ENCODE results near the gene TMIGD1.

GRCh38 chr17:30377574-30378240, 43.9 kb upstream of the TMIGD1 start:
- TF ChIP-seq ZFP62 (CRISPR knock-in tag; IDR thresholded peaks at IDR 0.05) (no peak), ARNT (IDR thresholded peaks at IDR 0.05) (no peak), CTCF (CRISPR knock-in tag; IDR thresholded peaks at IDR 0.05) (no peak), PHF8 (CRISPR knock-in tag; IDR thresholded peaks at IDR 0.05) (no peak), MTF1 (CRISPR knock-in tag; IDR thresholded peaks at IDR 0.05) (no peak), SIX1 (CRISPR knock-in tag; IDR thresholded peaks at IDR 0.05; ENCODE audit: borderline replicate concordance) (no peak)
